AG08396 (cell line): ENCODE measurements around the gene HSPH1.

Experiments used
- DNase-seq: peaks from one replicate; pipeline ENCODE4 v3.0.0; 2012; ENCODE audit warnings: low spot score, mixed read lengths

HSPH1 gene

DNA sequence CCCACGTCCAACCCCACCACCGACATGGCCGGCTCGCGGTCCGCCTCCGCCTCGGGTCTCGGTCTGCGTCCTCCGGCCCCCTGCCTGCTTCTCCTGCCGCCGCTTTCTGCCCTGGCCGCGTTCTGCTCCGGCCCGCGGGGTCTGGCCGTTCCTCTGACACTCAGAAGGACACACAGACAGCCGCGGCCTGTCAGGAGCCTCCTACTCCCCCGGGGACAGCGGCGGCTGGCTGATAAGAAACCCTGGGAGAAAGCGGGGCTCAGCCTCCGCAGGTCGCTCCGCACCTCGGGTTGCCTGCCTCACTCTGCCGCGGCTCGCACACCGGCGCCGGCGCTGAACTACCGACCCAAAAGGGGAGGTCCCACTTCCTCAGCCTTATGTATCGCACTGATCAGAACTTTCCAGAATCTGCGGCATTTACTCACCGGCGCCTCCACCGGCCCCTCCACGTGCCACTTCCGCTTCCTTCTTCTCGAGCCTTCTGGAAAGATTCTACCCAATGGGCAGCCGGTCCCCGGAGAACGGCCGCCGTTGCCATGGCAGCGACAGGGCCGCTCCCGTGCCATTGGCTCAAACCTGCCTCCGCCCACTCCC, at the start of gene HSPH1:
HSPH1 (minus strand) TSS at position 348 of the 594 bp plus-strand sequence; CDS start at position 26, 322 bp downstream.
- peak; percentile 97 for DNase-seq

DNA sequence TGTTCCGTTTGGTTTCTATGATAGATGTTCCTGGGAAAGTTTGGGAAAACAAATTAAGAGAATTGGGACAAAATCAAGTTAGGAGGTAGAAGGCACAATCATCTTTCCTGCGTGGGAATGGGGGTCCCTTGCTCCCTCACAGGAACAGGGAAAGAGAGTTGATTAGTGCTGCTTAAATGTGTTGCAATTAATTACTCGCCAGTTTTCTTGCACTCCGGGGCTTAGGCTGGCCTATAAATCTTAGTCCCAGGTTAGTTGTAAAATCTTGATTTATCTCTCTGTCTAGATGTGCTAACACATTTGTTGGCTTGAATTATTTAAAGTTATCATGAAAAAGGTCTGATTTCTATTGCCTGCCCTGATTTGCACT, 48.1 kb upstream of the HSPH1 start:
- DNase-seq: no peak

DNA sequence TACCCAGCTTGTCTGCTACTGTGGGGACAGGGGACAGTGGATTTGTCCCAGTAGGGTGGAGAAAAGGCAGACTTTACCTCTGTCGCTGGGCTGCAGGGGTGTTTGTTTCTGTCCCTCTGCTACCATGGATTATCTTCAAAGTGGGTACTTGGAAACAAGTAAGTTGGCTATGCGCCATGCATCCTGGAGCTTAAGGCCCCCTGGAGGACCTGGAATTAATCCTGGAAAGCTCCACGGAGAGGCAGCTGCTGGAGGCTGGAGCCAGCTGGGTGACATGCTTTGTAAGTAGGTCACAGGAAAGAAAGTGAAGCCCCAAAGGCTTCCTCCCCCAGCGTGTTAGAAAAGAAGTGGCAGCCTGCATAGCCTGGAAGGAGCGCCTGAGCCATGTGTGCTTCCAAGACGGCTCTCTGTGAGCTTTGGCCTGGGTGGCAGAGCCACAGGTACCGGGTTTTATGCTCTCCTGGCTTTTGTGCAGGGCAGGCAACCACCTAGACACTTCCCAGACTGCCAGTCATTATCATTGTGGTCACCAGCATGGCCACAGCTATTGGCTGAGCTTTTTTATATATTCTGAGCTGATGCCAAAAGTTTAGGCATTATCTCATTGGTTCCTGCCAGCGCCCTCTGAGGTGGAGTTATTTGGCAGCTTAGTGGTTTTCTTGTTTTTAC, 47.6 kb upstream of the HSPH1 start:
- DNase-seq: peak; percentile 52

DNA sequence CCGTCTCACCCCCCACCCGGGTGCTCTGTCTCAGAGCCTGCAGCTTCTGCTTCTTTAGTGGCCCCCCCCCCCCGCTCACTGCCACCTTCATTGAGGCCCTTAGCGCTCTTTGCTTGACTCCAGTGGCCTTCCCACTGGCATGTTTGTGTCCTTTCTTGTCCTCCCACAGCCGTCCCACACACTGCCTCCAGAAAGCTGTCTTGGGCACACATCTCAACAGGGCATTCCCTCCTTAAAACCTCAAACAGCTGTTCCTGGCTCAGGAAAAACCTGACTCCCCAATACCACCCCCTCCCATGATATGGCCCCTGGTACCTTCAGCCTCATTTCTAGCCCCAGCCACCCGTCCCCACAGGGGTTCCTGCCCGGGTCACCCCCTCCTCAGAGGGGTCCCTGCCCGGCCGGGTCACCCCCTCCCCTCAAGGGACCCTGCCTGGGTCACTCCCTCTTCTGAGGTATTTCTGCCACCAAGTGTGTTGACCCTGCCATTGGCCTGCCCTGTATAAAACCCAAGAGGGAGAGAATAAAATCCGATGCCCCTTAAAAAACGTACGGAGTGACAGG, 46.9 kb upstream of the HSPH1 start:
- no peak for DNase-seq

DNA sequence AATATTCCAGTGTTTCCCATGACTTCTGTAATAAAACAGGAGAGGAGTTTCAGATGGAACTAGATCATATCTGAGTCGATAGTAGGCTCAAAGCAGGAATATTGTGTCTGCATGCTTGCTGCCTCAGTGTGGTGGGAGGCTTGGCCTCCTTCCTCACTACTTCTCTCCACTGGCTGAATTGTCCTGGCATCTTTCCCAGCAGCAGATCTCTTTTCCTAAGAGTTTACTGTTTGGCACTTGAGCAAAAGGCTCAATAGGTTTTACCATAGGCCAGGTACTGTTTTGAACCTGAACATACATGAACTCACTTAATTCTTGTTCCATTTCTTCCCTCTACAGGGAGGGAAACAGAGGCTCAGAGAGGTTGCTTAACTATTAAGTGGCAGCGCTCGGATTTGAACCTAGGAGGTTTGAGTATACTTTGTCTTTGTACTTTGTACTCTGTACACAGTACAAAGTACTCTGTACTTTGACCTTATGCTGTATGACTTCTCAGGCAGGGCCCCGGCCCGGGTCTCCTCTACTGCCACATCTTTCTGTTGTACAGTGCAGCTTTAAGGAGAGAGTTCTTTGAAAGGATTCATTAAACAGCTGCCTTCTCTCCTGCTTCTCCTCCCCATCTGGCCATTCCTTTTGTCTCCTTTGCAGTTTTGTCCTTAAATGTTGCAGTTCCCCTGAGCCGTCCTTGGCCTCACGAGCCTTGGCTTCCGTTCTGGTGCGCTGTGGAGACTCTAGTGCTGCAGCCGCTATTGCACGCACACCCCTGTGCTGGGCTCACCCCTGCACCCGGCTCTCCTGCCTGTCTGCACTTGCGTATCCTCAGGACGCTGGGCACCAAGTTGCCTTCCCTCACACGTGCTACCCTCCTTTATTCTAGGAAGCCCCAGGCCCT, 46.2 kb upstream of the HSPH1 start:
- peak; percentile 45 for DNase-seq

DNA sequence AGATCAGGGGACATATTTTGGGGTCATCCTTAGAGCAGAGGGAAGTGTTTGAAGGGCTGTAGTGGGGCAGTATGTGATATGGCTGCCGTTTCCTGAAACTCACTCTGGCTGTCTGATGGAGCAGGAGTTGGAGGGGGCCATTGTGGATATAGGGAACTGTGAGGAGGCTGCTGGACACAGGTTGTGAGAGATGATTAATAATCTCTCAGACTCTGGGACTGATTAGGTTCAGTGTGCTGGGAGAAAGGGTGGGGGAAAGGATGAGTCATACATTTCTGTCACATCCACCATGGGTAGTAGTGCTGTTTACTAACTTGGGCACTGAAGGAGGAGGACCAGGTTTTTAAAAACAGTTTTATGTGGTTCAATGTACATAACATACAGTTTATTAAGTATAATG, 42.9 kb upstream of the HSPH1 start:
- peak; percentile 64 for DNase-seq

DNA sequence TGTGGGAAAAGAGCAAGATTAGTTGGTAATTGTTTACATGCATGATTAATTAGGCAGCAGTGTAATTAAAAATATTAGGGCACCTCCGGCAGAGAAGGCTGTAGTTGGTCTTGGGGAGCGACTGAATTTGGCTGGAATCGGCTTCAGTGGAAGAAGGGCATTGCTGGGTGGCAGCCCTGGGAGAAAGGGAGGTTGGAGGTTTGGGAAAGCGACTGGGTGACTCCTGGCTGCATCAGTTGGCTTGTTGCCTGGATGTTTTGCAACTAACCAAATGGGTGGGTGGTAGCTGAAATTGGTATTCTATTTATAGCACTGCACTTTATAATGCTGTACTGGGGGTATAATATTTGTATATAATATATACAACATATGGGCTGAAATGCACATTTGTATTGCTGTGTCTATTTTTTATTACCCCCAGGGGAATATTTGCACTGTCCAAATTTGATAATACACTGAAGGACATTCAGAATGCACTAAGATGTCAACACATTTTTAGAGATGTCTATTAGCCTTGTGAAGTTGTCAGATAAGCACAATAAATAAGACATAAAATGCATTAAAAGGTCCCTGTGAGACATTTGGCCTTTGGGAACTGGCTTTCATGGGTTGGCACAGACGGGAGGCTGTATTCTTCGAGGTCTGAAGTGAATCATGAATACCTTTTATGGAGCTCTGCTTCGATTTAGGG, 39.8 kb upstream of the HSPH1 start:
- peak; percentile 52 for DNase-seq

DNA sequence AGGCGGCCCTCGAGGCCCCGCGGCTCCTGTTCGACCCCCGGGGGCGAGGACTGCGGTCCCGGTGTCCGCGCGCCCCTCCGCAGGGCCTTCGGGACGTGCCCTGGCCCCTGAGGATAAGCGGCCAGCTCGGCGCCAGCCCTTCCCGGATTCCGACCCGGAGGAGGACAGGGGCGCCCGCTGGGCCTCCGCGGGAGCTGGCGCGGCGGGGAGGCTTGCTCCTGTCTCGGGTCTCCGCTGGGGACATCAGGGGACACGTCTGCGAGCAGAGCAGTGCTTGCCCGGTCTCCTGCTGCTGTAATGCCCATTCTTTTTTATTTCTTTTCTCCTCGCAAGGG, 38.9 kb upstream of the HSPH1 start:
- no peak for DNase-seq

DNA sequence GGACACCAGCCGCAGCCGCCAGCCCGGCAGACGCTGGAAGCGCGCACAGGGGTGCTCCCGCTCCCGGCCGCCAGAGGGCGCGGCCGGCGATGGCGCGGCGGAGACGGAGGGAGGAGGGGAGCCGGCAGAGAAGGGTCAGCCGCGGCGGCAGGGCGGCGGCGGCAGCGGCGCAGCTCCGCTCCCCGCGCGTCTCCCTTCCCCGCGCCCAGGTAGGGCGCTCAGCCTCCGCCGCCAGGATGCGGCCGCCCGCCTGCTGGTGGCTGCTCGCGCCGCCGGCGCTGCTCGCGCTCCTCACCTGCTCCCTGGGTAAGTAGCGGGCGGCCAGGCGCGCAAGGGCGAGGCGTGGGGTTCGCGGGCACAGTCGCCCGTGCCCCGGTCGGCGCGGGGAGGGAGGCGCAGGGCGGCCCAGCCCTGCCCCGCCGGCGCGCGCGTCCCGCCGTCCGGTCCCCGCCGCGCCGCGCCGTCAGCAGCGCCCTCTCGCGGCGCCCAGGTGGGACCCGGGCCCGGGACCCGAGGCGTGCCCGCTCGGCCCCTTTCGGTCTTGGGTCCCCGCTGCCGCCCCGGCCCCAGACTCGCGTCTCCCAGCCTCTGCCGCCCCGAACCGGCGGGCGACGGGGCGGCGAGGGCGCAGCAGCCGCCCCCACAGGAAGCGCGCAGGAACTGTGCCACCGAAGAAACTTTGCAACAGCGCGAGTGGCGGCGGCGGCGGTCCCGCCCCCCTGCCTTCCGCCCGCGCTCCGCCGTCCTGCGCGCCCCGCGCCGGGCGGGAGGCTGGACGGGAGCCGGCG, 38.3 kb upstream of the HSPH1 start, which contains the start of gene B3GLCT:
B3GLCT (plus strand) TSS at position 127 of the 788 bp plus-strand sequence; CDS start at position 237, 110 bp downstream.
- DNase-seq: peak; percentile 95

DNA sequence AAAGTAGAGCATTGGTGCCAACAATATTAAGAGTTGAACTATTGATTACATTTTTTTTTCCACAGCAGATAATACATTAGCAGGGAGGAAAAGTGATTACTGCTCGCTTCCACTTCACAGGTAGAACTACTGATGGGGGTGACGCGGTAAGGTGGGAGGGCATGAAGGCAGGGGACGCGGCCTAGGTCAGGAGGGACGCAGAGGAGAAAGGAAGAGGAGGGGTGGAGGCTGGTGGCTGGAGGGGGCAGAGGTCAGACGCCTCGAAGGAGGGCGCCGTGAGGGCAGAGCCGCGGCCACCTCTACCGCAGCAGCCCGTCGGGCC, 37.8 kb upstream of the HSPH1 start:
- no peak for DNase-seq

DNA sequence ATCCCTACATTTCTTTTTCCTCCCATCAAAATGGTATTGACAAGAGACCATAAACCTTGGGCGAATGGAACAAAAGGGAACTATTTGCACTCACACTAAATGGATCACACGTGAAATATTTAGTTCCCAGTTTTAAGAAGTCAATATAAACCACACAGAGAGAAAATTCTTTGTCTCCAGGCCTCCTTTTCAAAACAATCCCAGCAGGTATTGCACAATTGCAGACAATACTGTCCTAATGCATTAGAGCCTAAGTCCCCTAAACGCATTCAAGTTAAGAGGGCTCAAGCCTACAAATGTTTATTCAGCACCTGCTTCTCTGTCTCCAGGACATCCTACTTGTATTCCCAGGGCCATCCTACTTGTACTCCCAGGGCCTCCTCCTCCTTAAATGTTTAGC, 36.8 kb upstream of the HSPH1 start:
- no peak for DNase-seq

DNA sequence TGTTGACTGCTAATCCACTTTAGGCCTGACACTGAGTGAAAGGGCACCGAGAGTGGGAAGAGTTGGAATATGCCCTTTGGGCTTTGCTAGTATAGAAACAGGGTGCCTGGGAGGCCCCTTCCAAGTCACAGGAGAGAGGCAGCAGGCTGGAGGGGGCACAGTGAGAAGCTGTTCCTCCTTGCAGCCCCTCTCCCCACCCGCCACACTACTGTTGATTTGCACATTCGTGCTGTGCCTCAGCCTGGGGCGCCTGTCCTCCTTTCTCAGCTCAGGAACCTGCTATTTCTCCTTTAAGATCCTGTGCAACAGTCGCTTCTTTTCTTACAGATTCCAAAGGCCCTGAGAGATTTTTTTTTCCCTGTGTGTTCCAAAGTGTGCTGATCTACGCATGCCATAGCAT, 35.3 kb upstream of the HSPH1 start:
- no peak for DNase-seq

DNA sequence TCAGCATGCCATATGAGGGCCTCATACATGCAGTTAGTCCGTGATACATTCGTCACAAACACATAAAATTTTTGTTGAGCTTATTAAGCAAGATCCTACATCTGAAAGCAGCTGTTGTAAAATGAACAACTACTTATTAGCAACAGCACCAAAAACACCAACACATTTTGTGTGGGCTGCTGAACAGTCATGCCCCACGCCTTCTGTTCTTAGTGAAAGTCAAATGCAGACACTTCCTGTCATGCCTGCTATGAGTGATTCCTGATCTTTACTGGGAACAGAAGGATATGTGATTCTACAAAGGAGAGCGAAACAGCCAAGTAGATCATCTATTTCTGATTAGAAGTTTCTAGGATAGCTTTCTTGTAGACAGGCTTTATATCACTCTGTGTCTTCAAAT, 33.9 kb upstream of the HSPH1 start:
- DNase-seq: no peak

DNA sequence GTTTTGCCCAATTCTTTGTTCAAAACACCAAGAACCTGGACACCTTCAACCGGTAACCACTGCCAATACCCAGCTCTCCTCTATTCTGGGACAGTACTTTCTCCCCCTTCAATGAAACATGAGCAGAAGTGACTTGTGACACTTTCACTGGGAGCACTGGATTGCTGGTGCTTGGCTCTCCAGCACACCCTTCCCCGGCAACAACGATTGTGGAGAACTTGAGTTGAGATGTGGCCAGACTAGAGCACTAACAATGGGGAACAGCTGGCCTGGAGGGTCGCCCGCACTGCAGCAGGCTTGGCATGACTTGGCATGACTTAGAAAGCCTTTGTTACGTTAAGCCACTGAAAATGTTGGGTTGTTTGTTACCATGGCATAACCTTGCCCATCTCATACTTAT, 30.6 kb upstream of the HSPH1 start:
- no peak for DNase-seq

DNA sequence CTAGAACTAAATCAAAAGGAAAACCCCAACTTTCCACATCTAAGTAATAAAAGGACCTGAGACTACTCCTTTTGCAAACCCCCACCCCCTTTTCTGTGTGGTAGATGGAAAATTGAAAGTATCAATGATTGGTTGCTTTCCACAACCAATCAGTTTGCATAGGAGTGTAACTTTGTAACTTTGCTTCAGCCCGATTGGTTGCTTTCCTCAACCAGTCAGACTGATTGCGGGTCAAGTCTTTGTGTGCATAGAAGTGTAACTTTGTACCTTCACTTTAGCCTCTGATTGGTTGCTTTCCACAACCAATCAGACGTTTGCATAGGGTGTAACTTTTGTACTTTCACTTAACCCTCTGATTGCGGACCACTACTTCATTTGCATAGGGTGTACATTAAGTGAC, 30.0 kb upstream of the HSPH1 start:
- no peak for DNase-seq

DNA sequence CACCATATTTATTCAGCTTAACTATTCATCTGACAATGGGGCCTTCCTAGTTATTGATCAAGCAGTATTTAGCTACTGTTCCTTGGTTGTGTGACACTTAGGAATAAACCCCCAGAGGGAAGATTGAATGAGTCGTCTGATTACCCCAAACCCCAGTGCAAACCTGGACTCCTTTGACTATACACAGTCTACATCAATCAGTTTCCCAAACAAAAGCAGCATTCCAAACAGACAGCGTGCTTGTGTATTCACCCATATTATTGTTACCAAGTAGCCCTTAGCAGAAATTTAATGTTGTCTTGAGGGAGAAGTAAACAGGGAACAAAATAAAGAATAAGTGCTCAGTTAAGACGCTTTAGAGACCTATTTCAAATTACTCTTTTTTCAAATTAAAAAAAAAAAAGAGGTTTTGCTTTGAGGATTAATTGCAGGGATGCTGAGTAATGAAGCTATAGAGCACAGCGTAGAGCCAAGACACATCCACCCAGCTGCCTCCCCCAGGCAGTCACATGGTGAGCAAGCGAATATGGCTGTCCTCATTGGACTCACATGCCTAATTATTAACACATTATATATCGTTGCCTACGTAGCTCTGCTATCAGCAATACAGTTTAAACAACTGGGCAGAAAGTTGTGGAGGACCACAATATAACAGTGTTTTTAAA, 23.4 kb upstream of the HSPH1 start:
- DNase-seq: no peak

DNA sequence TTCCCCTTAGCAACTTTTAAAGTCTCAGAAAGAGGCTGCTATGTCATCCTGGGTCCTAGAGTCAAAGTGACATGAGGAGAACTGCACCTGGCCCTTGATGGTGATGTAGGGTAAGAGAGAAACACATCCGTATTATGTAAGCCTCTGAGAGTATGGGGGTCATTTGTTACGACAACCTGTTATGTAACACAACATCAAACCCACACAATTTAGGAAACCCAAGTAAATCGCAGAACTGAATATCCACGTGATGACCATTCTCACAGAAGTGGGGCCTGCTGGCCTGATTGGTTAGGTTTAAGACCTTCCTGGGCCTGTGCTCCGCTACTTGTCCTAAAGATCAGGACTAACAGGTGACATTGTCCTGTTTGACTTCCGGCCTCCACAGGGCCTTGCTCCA, 22.7 kb upstream of the HSPH1 start:
- DNase-seq: no peak

DNA sequence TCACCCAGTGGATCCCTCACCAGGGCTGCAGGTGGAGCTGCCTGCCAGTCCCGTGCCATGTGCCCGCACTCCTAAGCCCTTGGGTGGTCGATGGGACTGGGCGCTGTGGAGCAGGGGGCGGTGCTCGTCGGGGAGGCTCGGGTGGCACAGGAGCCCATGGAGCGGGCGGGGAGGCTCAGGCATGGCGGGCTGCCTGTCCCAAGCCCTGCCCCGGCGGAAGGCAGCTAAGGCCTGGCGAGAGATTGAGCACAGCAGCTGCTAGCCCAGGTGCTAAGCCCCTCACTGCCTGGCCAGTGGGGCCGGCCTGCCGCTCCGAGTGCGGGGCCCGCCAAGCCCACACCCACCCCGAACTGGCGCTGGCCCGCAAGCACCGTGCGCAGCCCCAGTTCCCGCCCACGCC, 21.3 kb upstream of the HSPH1 start:
- DNase-seq: no peak

DNA sequence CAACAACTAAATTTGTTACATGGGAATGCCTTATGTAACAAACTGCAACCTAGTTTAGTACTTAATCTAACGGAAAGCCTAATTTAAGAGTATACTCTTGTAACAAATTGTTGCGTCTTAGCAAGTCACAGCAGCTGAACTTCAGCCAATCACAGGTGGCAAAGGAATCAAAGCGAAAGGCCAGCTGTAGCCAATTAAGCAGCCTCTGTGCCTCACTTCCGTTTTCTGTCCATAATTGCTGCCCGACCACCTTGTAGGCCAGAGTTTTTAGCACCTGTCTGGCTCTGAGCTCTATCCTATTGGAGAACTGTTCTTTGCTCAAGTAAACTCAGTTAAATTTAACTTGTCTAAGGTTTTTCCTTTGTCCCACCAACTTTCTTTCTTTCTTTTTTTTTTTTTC, 18.1 kb upstream of the HSPH1 start:
- DNase-seq: no peak

DNA sequence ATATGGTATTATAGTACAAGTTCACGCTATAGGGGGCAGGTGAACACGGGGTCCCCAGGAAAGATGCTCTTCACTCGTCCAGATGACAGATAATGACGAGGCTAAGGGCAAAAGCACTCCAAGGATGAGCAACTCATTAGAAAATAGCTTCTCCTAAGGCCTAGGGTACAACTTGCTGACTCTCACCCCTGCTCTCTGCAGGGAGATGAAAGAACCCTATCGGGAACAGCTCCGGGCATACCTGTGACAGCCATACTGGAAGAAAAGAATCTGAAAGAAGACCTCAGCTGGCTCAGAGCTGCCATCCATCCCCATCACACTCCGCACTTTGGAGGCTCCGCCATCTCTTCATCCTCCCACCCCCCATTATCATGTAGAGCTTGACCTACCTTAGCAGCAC, 17.5 kb upstream of the HSPH1 start:
- no peak for DNase-seq
